GM12878 (cell line): ENCODE data around the gene ATP13A5. TPM values are rescaled to one million over a fixed set of nuclear protein-coding genes. Genes with fewer than 3 reads are reported as not detected.

Experiments
- ATAC-seq: fragments of 200-7000 bp; cut with Tn5 transposase; 3 replicates; pipeline ENCODE4 v1.9.1; 2020; ENCODE audit warnings: mild to moderate bottlenecking, moderate library complexity
- BruUV-seq: library from RNA; stranded (reverse); fragments of 400-500 nt; replicated peaks from 2 replicates; lab custom pipeline; 2021; lab: Mats Ljungman, UMichigan
- CTCF ChIA-PET: fragments of 300-600 bp; sonication (Branson Sonifier 250); formaldehyde crosslinking; extraction: SDS; loops from one replicate; lab custom pipeline; 2021; ENCODE audit warnings: inconsistent platforms; lab: Yijun Ruan, JAX
- POLR2A ChIA-PET: fragments of 350-600 bp; formaldehyde crosslinking; extraction: SDS; loops from one replicate; lab custom pipeline; 2021; ENCODE audit warnings: inconsistent platforms; lab: Charles Lee
- RAD21 ChIA-PET: fragments of 300-600 bp; sonication (Branson Sonifier 250); formaldehyde crosslinking; loops from one replicate; lab custom pipeline; 2023; ENCODE audit warnings: antibody characterized with exemption; ENCODE audit not compliant: unreplicated experiment; lab: Charles Lee
- SMC1A ChIA-PET: fragments of 300-600 bp; sonication (Branson Sonifier 250); formaldehyde crosslinking; loops from one replicate; lab custom pipeline; 2023; ENCODE audit not compliant: unreplicated experiment, uncharacterized antibody; lab: Charles Lee
- DNase-seq: peaks from one replicate; pipeline ENCODE4 v3.0.0-alpha.2; 2011; ENCODE audit warnings: low read depth, low spot score
- FAIRE-seq: peaks from 3 replicates; lab custom pipeline; 2011; peaks lifted over from hg19 to GRCh38; lab: Jason Lieb, UNC
- H2AFZ ChIP-seq: 2 replicates; pipeline ENCODE4 v1.6.0; 2011; ENCODE audit warnings: low read depth, low read length, control low read depth; ENCODE audit not compliant: control insufficient read depth
- H3K27ac ChIP-seq: 2 replicates; pipeline ENCODE4 v1.5.1; 2011; ENCODE audit warnings: control low read depth; ENCODE audit not compliant: control insufficient read depth, insufficient read depth
- H3K27me3 ChIP-seq, 2 experiments: replicated peaks in 1 of 2; 2 replicates each; pipeline versions ENCODE4 v1.6.0 to v1.6.1; 2011; ENCODE audit warnings: low read length in 1 of 2; ENCODE audit not compliant: control insufficient read depth in 2 of 2, insufficient read depth in 2 of 2
- H3K36me3 ChIP-seq, 2 experiments: 2 replicates each; pipeline ENCODE4 v1.5.1; 2011; ENCODE audit warnings: low read length in 1 of 2; ENCODE audit not compliant: control insufficient read depth in 2 of 2, insufficient read depth in 2 of 2
- H3K4me1 ChIP-seq: 2 replicates; pipeline ENCODE4 v1.6.1; 2011; ENCODE audit warnings: mild to moderate bottlenecking, low read length, moderate library complexity, mixed read lengths; ENCODE audit not compliant: control insufficient read depth, insufficient read depth
- H3K4me2 ChIP-seq: 2 replicates; pipeline ENCODE4 v1.6.0; 2011; ENCODE audit warnings: control low read depth; ENCODE audit not compliant: control insufficient read depth, insufficient read depth
- H3K4me3 ChIP-seq: fragments of 200-600 bp; sonication (generic); 2 replicates; pipeline ENCODE4 v1.5.1; 2016
- H3K79me2 ChIP-seq: 2 replicates; pipeline ENCODE4 v1.6.0; 2011; ENCODE audit warnings: low read length; ENCODE audit not compliant: control insufficient read depth, insufficient read depth
- H3K9ac ChIP-seq: 2 replicates; pipeline ENCODE4 v1.8.0; 2011; ENCODE audit warnings: low read length, control low read depth, mixed read lengths; ENCODE audit not compliant: control insufficient read depth, insufficient read depth
- H3K9me3 ChIP-seq: replicated peaks from 3 replicates; pipeline ENCODE4 v1.5.1; 2011; ENCODE audit warnings: mild to moderate bottlenecking, low read length; ENCODE audit not compliant: control insufficient read depth, insufficient read depth
- H4K20me1 ChIP-seq: 2 replicates; pipeline ENCODE4 v1.6.0; 2011; ENCODE audit not compliant: control insufficient read depth, insufficient read depth
- CHD1 ChIP-seq: IDR thresholded peaks from 2 replicates; pipeline ENCODE4 v1.6.1; 2012; ENCODE audit warnings: low read depth, low read length, improper control_type of control experiment
- JUNB ChIP-seq: IDR thresholded peaks from 2 replicates; pipeline ENCODE4 v1.6.1; 2016; ENCODE audit warnings: antibody characterized with exemption, mild to moderate bottlenecking
- MTA3 ChIP-seq: IDR thresholded peaks from 2 replicates; pipeline ENCODE4 v1.6.1; 2012; ENCODE audit warnings: low read length, inconsistent platforms, borderline replicate concordance
- NBN ChIP-seq: fragments of 450-650 bp; IDR thresholded peaks from 2 replicates; pipeline ENCODE4 v1.6.1; 2016
- NFYA ChIP-seq: IDR thresholded peaks from 2 replicates; pipeline ENCODE4 v1.6.1; 2011; ENCODE audit warnings: low read depth, mild to moderate bottlenecking, low read length, improper control_type of control experiment, borderline replicate concordance
- NFYB ChIP-seq: IDR thresholded peaks from 2 replicates; pipeline ENCODE4 v1.6.1; 2011; ENCODE audit warnings: low read depth, mild to moderate bottlenecking, low read length, improper control_type of control experiment, moderate library complexity; ENCODE audit not compliant: insufficient read depth
- PML ChIP-seq: IDR thresholded peaks from 2 replicates; pipeline ENCODE4 v1.6.1; 2012; ENCODE audit warnings: low read length, inconsistent platforms
- SMAD1 ChIP-seq: fragments of 450-650 bp; IDR thresholded peaks from 2 replicates; pipeline ENCODE4 v1.6.1; 2018; ENCODE audit warnings: mild to moderate bottlenecking, low read depth; ENCODE audit not compliant: partially characterized antibody
- YY1 ChIP-seq: IDR thresholded peaks from 2 replicates; pipeline ENCODE4 v1.6.1; 2011; ENCODE audit warnings: low read depth, mild to moderate bottlenecking, low read length
- ZNF207 ChIP-seq: fragments of 450-650 bp; IDR thresholded peaks from 2 replicates; pipeline ENCODE4 v1.6.1; 2014; ENCODE audit warnings: antibody characterized with exemption, mild to moderate bottlenecking, borderline replicate concordance
- WGBS: methylation state at CpG from one replicate; pipeline ENCODE4 v1.1.6; 2016; ENCODE audit warnings: low lambda C conversion rate; ENCODE audit not compliant: insufficient replicate concordance, insufficient coverage; ENCODE audit errors: missing lambda C conversion rate; 5-methylcytosine and 5-hydroxymethylcytosine counted together
- in situ Hi-C: fragments of 300-500 bp; cut with MboI; formaldehyde crosslinking; loops from 9 replicates; pipeline ENCODE4 v1.14.3; 2018; ENCODE audit warnings: mixed read lengths
- intact Hi-C: fragments of 100-400 bp; cut with micrococcal nuclease; formaldehyde crosslinking; loops from one replicate; pipeline ENCODE4 v1.14.2; 2022; ENCODE audit not compliant: unreplicated experiment
- polyA plus RNA-seq, 11 experiments: library from polyadenylated mRNA; depleted of rRNA in 4 of 11; unstranded in 6 of 11; stranded (reverse) in 5 of 11; fragments of >200 nt; fragmentation: Nextera tagmentation in 4 of 11; fragmentation: Illumina TruSeq in 1 of 11; extraction: Ambion mirVana in 4 of 11; extraction: Trizol in 1 of 11; gene quantifications; 1 replicate in 1 of 11; 2 replicates in 10 of 11; pipeline versions ENCODE4 v1.2.1 to v1.2.3, GENCODE V29; 2011 to 2016; ENCODE audit warnings: inconsistent platforms in 2 of 11, missing spikeins in 2 of 11, low read depth in 1 of 11
- total RNA-seq, 4 experiments: library from RNA; depleted of rRNA in 3 of 4; stranded (reverse); fragments of >200 nt in 3 of 4; fragmentation: Illumina TruSeq in 1 of 4; extraction: Trizol in 1 of 4; gene quantifications; 2 replicates each; pipeline versions ENCODE4 v1.2.1 to v1.2.3, GENCODE V29; 2013 to 2021
- TF ChIP-seq, protein P1 (sequence below): fragments of 450-650 bp; IDR thresholded peaks from 2 replicates; pipeline ENCODE4 v1.6.1; 2017; ENCODE audit warnings: mild to moderate bottlenecking, moderate library complexity
- TF ChIP-seq, protein P2 (sequence below): fragments of 450-650 bp; IDR thresholded peaks from 2 replicates; pipeline ENCODE4 v1.6.1; 2017; ENCODE audit warnings: mild to moderate bottlenecking, low read depth, inconsistent platforms; ENCODE audit not compliant: poor library complexity, severe bottlenecking
- TF ChIP-seq, protein P3 (sequence below): IDR thresholded peaks from 2 replicates; pipeline ENCODE4 v1.6.1; 2011; ENCODE audit warnings: borderline replicate concordance, low read depth, mild to moderate bottlenecking, moderate library complexity, low read length; ENCODE audit not compliant: insufficient read depth, poor library complexity, severe bottlenecking
- TF ChIP-seq, protein P4 (sequence below): fragments of 450-650 bp; formaldehyde crosslinking; IDR thresholded peaks from 2 replicates; pipeline ENCODE4 v1.4.0; 2020; ENCODE audit warnings: mild to moderate bottlenecking, moderate library complexity

Gene ATP13A5
- total and polyA plus RNA-seq, 10 of the 15 experiments (the other 5 are each of a cell fraction or from before 2014, with no cell fraction given): not detected

DNA sequence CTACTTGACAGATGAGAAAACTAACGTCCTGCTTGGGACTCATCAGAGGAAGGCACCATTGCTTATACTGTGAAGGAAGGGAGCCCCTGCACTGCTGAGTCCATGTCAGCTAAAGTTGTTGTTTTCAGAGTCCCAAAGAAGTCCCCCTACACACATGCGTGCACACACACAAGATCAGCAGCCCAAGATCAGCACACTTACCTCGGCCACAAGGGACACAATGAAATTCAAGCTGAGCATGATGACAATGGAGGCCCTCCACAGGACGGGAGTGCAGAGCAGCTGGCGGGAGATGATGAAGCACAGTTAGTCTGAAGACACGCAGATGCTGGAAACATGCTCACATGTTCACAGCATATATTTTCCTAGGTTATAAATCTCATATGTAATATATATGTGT, 28.6 kb upstream of the ATP13A5 start:
- H3K9ac ChIP-seq: no peak overlapping the region
- no peak for FAIRE-seq
- ChIA-PET SMC1A (no interaction called here), CTCF (no interaction called here), POLR2A (no interaction called here), RAD21 (no interaction called here)
- no peaks in the 10 kb centered on the region for H3K9me3 ChIP-seq
- no peak overlapping the region for H3K4me2 ChIP-seq
- no TSS peak for BruUV-seq
- TF ChIP-seq, protein P1, sequence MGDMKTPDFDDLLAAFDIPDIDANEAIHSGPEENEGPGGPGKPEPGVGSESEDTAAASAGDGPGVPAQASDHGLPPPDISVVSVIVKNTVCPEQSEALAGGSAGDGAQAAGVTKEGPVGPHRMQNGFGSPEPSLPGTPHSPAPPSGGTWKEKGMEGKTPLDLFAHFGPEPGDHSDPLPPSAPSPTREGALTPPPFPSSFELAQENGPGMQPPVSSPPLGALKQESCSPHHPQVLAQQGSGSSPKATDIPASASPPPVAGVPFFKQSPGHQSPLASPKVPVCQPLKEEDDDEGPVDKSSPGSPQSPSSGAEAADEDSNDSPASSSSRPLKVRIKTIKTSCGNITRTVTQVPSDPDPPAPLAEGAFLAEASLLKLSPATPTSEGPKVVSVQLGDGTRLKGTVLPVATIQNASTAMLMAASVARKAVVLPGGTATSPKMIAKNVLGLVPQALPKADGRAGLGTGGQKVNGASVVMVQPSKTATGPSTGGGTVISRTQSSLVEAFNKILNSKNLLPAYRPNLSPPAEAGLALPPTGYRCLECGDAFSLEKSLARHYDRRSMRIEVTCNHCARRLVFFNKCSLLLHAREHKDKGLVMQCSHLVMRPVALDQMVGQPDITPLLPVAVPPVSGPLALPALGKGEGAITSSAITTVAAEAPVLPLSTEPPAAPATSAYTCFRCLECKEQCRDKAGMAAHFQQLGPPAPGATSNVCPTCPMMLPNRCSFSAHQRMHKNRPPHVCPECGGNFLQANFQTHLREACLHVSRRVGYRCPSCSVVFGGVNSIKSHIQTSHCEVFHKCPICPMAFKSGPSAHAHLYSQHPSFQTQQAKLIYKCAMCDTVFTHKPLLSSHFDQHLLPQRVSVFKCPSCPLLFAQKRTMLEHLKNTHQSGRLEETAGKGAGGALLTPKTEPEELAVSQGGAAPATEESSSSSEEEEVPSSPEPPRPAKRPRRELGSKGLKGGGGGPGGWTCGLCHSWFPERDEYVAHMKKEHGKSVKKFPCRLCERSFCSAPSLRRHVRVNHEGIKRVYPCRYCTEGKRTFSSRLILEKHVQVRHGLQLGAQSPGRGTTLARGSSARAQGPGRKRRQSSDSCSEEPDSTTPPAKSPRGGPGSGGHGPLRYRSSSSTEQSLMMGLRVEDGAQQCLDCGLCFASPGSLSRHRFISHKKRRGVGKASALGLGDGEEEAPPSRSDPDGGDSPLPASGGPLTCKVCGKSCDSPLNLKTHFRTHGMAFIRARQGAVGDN: no peak
- TF ChIP-seq CHD1 (no peak), SMAD1 (no peak), YY1 (no peak), ZNF207 (no peak), NBN (no peak), NFYB (no peak), MTA3 (no peak), JUNB (no peak), PML (no peak), NFYA (no peak)
- TF ChIP-seq, protein P2, sequence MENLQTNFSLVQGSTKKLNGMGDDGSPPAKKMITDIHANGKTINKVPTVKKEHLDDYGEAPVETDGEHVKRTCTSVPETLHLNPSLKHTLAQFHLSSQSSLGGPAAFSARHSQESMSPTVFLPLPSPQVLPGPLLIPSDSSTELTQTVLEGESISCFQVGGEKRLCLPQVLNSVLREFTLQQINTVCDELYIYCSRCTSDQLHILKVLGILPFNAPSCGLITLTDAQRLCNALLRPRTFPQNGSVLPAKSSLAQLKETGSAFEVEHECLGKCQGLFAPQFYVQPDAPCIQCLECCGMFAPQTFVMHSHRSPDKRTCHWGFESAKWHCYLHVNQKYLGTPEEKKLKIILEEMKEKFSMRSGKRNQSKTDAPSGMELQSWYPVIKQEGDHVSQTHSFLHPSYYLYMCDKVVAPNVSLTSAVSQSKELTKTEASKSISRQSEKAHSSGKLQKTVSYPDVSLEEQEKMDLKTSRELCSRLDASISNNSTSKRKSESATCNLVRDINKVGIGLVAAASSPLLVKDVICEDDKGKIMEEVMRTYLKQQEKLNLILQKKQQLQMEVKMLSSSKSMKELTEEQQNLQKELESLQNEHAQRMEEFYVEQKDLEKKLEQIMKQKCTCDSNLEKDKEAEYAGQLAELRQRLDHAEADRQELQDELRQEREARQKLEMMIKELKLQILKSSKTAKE: no peak
- TF ChIP-seq, protein P3, sequence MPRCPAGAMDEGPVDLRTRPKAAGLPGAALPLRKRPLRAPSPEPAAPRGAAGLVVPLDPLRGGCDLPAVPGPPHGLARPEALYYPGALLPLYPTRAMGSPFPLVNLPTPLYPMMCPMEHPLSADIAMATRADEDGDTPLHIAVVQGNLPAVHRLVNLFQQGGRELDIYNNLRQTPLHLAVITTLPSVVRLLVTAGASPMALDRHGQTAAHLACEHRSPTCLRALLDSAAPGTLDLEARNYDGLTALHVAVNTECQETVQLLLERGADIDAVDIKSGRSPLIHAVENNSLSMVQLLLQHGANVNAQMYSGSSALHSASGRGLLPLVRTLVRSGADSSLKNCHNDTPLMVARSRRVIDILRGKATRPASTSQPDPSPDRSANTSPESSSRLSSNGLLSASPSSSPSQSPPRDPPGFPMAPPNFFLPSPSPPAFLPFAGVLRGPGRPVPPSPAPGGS: no peak
- TF ChIP-seq, protein P4, sequence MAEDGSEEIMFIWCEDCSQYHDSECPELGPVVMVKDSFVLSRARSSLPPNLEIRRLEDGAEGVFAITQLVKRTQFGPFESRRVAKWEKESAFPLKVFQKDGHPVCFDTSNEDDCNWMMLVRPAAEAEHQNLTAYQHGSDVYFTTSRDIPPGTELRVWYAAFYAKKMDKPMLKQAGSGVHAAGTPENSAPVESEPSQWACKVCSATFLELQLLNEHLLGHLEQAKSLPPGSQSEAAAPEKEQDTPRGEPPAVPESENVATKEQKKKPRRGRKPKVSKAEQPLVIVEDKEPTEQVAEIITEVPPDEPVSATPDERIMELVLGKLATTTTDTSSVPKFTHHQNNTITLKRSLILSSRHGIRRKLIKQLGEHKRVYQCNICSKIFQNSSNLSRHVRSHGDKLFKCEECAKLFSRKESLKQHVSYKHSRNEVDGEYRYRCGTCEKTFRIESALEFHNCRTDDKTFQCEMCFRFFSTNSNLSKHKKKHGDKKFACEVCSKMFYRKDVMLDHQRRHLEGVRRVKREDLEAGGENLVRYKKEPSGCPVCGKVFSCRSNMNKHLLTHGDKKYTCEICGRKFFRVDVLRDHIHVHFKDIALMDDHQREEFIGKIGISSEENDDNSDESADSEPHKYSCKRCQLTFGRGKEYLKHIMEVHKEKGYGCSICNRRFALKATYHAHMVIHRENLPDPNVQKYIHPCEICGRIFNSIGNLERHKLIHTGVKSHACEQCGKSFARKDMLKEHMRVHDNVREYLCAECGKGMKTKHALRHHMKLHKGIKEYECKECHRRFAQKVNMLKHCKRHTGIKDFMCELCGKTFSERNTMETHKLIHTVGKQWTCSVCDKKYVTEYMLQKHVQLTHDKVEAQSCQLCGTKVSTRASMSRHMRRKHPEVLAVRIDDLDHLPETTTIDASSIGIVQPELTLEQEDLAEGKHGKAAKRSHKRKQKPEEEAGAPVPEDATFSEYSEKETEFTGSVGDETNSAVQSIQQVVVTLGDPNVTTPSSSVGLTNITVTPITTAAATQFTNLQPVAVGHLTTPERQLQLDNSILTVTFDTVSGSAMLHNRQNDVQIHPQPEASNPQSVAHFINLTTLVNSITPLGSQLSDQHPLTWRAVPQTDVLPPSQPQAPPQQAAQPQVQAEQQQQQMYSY: no peak
- H3K36me3 ChIP-seq: no peaks in the 10 kb centered on the region
- DNase-seq: no peak
- no peaks in the 10 kb centered on the region for H3K79me2 ChIP-seq
- intact Hi-C loops: no loop called here
- H4K20me1 ChIP-seq: no peaks in the 10 kb centered on the region
- H3K4me1 ChIP-seq: no peaks in the 10 kb centered on the region
- 58% methylated on average over 6 of the region's 6 CpGs for WGBS
- ATAC-seq: no peak
- no peak overlapping the region for H3K4me3 ChIP-seq
- no peaks in the 10 kb centered on the region for H3K27me3 ChIP-seq
- no peak overlapping the region for H3K27ac ChIP-seq
- in situ Hi-C loops: no loop called here
- no peak overlapping the region for H2AFZ ChIP-seq
